WTC11 (cell line): ENCODE measurements around the gene DGCR8. TPM values are rescaled to one million over a fixed set of nuclear protein-coding genes. Genes with fewer than 3 reads are reported as not detected.

Experiments
- ATAC-seq: fragments of 200-7000 bp; cut with Tn5 transposase; 2 replicates; pipeline ENCODE4 v1.10.0; 2021; ENCODE audit warnings: mild to moderate bottlenecking, moderate library complexity
- CTCF ChIA-PET: fragments of 300-600 bp; sonication (Branson Sonifier 250); formaldehyde crosslinking; loops from one replicate; lab custom pipeline; 2021; ENCODE audit warnings: antibody characterized with exemption; lab: Charles Lee
- POLR2A ChIA-PET: fragments of 350-600 bp; sonication (Branson Sonifier 250); formaldehyde crosslinking; loops from one replicate; lab custom pipeline; 2021; ENCODE audit warnings: antibody characterized with exemption; lab: Charles Lee
- DNase-seq: peaks from one replicate; pipeline ENCODE4 v3.0.0; 2021; ENCODE audit warnings: low spot score
- H3K27ac Mint-ChIP-seq: 2 replicates; pipeline ENCODE4 v1.8.0; 2021; ENCODE audit warnings: mixed read lengths
- H3K27me3 Mint-ChIP-seq: 2 replicates; pipeline ENCODE4 v1.8.0; 2021; ENCODE audit warnings: low read depth, mild to moderate bottlenecking, moderate library complexity, mixed read lengths
- H3K36me3 Mint-ChIP-seq: 2 replicates; pipeline ENCODE4 v1.8.0; 2021; ENCODE audit warnings: mixed read lengths
- H3K4me1 Mint-ChIP-seq: 2 replicates; pipeline ENCODE4 v1.8.0; 2022; ENCODE audit warnings: mixed read lengths
- H3K4me3 Mint-ChIP-seq: 2 replicates; pipeline ENCODE4 v1.8.0; 2021; ENCODE audit warnings: mild to moderate bottlenecking, moderate library complexity, mixed read lengths
- H3K9me3 Mint-ChIP-seq: 2 replicates; pipeline ENCODE4 v1.8.0; 2021; ENCODE audit warnings: mixed read lengths
- FOXJ3 ChIP-seq: sonication (generic); formaldehyde crosslinking; IDR thresholded peaks from 2 replicates; pipeline ENCODE4 v1.9.0; 2021; ENCODE audit warnings: missing genetic modification reagents, mild to moderate bottlenecking, borderline replicate concordance
- FOXK1 ChIP-seq: sonication (generic); formaldehyde crosslinking; IDR thresholded peaks from 2 replicates; pipeline ENCODE4 v1.8.0; 2022; ENCODE audit warnings: mild to moderate bottlenecking, moderate library complexity, missing genetic modification reagents
- FOXP1 ChIP-seq: sonication (generic); formaldehyde crosslinking; IDR thresholded peaks from 2 replicates; pipeline ENCODE4 v1.8.0; 2022; ENCODE audit warnings: missing genetic modification reagents, mild to moderate bottlenecking, moderate library complexity, borderline replicate concordance
- GABPB1 ChIP-seq: sonication (generic); formaldehyde crosslinking; IDR thresholded peaks from 2 replicates; pipeline ENCODE4 v1.8.1; 2023; ENCODE audit warnings: mild to moderate bottlenecking, missing genetic modification reagents
- IRF1 ChIP-seq: sonication (generic); formaldehyde crosslinking; IDR thresholded peaks from 2 replicates; pipeline ENCODE4 v1.8.0; 2023; ENCODE audit warnings: missing genetic modification reagents
- IRF2 ChIP-seq: sonication (generic); formaldehyde crosslinking; IDR thresholded peaks from 2 replicates; pipeline ENCODE4 v1.8.0; 2022; ENCODE audit warnings: low read depth, missing genetic modification reagents, borderline replicate concordance
- MXD4 ChIP-seq: fragments of 250-450 bp; sonication (Bioruptor Pico); IDR thresholded peaks from 2 replicates; pipeline ENCODE4 v1.8.0; 2021; ENCODE audit warnings: mild to moderate bottlenecking, moderate library complexity, borderline replicate concordance
- RELA ChIP-seq: sonication (generic); formaldehyde crosslinking; IDR thresholded peaks from 2 replicates; pipeline ENCODE4 v1.8.1; 2022; ENCODE audit warnings: missing genetic modification reagents, mild to moderate bottlenecking, borderline replicate concordance
- TP53 ChIP-seq: sonication (generic); formaldehyde crosslinking; IDR thresholded peaks from 2 replicates; pipeline ENCODE4 v1.8.1; 2023; ENCODE audit warnings: mild to moderate bottlenecking, missing genetic modification reagents
- ZNF219 ChIP-seq: sonication (generic); formaldehyde crosslinking; IDR thresholded peaks from 2 replicates; pipeline ENCODE4 v1.8.0; 2023; ENCODE audit warnings: missing genetic modification reagents, mild to moderate bottlenecking, borderline replicate concordance
- ZNF396 ChIP-seq: fragments of 250-450 bp; sonication (Bioruptor Pico); IDR thresholded peaks from 2 replicates; pipeline ENCODE4 v1.8.0; 2021; ENCODE audit warnings: mild to moderate bottlenecking, moderate library complexity, borderline replicate concordance
- ZNF512 ChIP-seq: sonication (generic); formaldehyde crosslinking; IDR thresholded peaks from 2 replicates; pipeline ENCODE4 v1.8.1; 2022; ENCODE audit warnings: missing genetic modification reagents, borderline replicate concordance
- ZNF671 ChIP-seq: fragments of 250-450 bp; sonication (Bioruptor Pico); IDR thresholded peaks from 2 replicates; pipeline ENCODE4 v1.8.0; 2021; ENCODE audit warnings: mild to moderate bottlenecking
- total RNA-seq: library from RNA; stranded (reverse); gene quantifications from 3 replicates; pipeline ENCODE4 v1.2.3, GENCODE V29; 2021
- TF ChIP-seq, protein P1 (sequence below): sonication (generic); formaldehyde crosslinking; IDR thresholded peaks from 2 replicates; pipeline ENCODE4 v1.8.0; 2023; ENCODE audit warnings: missing genetic modification reagents, mild to moderate bottlenecking, borderline replicate concordance
- TF ChIP-seq, protein P2 (sequence below): sonication (generic); formaldehyde crosslinking; IDR thresholded peaks from 2 replicates; pipeline ENCODE4 v1.8.1; 2023; ENCODE audit warnings: mild to moderate bottlenecking, moderate library complexity, missing genetic modification reagents

Gene DGCR8
- total RNA-seq, 1 experiment from 2014 or later = 55.0 TPM

- ATAC-seq = no peak; the same call in 1 of the 2 replicates
- Mint-ChIP-seq H3K4me3 (peak overlapping the region; percentile 91), H3K4me1 (peaks cover 41% of the 10 kb centered on the region), H3K36me3 (peaks cover 10% of the 10 kb centered on the region), H3K27me3 (no peaks in the 10 kb centered on the region), H3K27ac (peak overlapping the region; percentile 90), H3K9me3 (no peaks in the 10 kb centered on the region)
- no peak for DNase-seq
- TF ChIP-seq TP53 (CRISPR knock-in tag) (no peak), ZNF396 (CRISPR knock-in tag) (no peak)
- POLR2A ChIA-PET = interaction anchor here (1.7 kb wide), 1 partner anchor 36 kb away, joined by 3 read pairs; the partner anchor contains the start of gene TRMT2A
- CTCF ChIA-PET = interaction anchor here (0.6 to 1.1 kb wide), 3 partner anchors 50 to 351 kb away, joined by 3 read pairs; no protein-coding TSS in a partner anchor
These were observed 974 bp downstream of the DGCR8 start for GRCh38 chr22:20080776-20081654.

GRCh38 chr22:20083157-20083890, 3.3 kb downstream of the DGCR8 start:
- DNase-seq = no peak

More at GRCh38 chr22:20083157-20083890, 3.3 kb downstream of the DGCR8 start:
- POLR2A ChIA-PET = interaction anchor here (1.6 kb wide), 1 partner anchor 17 kb away, joined by 4 read pairs; no protein-coding TSS in a partner anchor
- TF ChIP-seq FOXJ3 (CRISPR knock-in tag) (no peak), IRF1 (CRISPR knock-in tag) (no peak), ZNF671 (CRISPR knock-in tag) (no peak), GABPB1 (CRISPR knock-in tag) (no peak), FOXP1 (no peak), ZNF512 (CRISPR knock-in tag) (no peak), FOXK1 (CRISPR knock-in tag) (no peak), RELA (CRISPR knock-in tag) (no peak), MXD4 (CRISPR knock-in tag) (no peak), IRF2 (CRISPR knock-in tag) (no peak), ZNF219 (CRISPR knock-in tag) (no peak)
- TF ChIP-seq, protein P1, sequence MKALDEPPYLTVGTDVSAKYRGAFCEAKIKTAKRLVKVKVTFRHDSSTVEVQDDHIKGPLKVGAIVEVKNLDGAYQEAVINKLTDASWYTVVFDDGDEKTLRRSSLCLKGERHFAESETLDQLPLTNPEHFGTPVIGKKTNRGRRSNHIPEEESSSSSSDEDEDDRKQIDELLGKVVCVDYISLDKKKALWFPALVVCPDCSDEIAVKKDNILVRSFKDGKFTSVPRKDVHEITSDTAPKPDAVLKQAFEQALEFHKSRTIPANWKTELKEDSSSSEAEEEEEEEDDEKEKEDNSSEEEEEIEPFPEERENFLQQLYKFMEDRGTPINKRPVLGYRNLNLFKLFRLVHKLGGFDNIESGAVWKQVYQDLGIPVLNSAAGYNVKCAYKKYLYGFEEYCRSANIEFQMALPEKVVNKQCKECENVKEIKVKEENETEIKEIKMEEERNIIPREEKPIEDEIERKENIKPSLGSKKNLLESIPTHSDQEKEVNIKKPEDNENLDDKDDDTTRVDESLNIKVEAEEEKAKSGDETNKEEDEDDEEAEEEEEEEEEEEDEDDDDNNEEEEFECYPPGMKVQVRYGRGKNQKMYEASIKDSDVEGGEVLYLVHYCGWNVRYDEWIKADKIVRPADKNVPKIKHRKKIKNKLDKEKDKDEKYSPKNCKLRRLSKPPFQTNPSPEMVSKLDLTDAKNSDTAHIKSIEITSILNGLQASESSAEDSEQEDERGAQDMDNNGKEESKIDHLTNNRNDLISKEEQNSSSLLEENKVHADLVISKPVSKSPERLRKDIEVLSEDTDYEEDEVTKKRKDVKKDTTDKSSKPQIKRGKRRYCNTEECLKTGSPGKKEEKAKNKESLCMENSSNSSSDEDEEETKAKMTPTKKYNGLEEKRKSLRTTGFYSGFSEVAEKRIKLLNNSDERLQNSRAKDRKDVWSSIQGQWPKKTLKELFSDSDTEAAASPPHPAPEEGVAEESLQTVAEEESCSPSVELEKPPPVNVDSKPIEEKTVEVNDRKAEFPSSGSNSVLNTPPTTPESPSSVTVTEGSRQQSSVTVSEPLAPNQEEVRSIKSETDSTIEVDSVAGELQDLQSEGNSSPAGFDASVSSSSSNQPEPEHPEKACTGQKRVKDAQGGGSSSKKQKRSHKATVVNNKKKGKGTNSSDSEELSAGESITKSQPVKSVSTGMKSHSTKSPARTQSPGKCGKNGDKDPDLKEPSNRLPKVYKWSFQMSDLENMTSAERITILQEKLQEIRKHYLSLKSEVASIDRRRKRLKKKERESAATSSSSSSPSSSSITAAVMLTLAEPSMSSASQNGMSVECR (CRISPR knock-in tag) = no peak
- TF ChIP-seq, protein P2, sequence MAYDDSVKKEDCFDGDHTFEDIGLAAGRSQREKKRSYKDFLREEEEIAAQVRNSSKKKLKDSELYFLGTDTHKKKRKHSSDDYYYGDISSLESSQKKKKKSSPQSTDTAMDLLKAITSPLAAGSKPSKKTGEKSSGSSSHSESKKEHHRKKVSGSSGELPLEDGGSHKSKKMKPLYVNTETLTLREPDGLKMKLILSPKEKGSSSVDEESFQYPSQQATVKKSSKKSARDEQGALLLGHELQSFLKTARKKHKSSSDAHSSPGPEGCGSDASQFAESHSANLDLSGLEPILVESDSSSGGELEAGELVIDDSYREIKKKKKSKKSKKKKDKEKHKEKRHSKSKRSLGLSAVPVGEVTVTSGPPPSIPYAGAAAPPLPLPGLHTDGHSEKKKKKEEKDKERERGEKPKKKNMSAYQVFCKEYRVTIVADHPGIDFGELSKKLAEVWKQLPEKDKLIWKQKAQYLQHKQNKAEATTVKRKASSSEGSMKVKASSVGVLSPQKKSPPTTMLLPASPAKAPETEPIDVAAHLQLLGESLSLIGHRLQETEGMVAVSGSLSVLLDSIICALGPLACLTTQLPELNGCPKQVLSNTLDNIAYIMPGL (CRISPR knock-in tag) = no peak
- Mint-ChIP-seq H3K9me3 (no peaks in the 10 kb centered on the region), H3K36me3 (peaks cover 30% of the 10 kb centered on the region), H3K4me3 (peak overlapping the region; percentile 20; the same call in 1 of the 2 replicates), H3K27ac (peak overlapping the region; percentile 95), H3K27me3 (no peaks in the 10 kb centered on the region), H3K4me1 (peaks cover 41% of the 10 kb centered on the region)
- CTCF ChIA-PET = interaction anchor here (0.7 to 1.0 kb wide), 2 partner anchors 27 to 34 kb away, joined by 3 to 5 read pairs; partner anchors contain the start of gene TRMT2A
- no peak for ATAC-seq
